Measurements from ENCODE around the gene TAL1.
"Not testable (repeated sequence)": the region's sequence is repeated elsewhere in the genome, so short reads cannot be mapped to it uniquely, and the experiment has no call there.

Gene TAL1

GRCh38 chr1:47194311-47194710 lies 37.7 kb downstream of the TAL1 start:
- Histone ChIP-seq H3K4me2 (ENCODE audit: low read depth, low read length, poor library complexity, severe bottlenecking) (no peak overlapping the region), H3K4me1 (ENCODE audit: insufficient read depth, low read length, poor library complexity, severe bottlenecking) (no peaks in the 10 kb centered on the region), H3K4me3 (ENCODE audit: low read length, poor library complexity, severe bottlenecking) (no peak overlapping the region), H3K79me2 (ENCODE audit: insufficient read depth, low read length) (no peaks in the 10 kb centered on the region), H3F3A (ENCODE audit: low read depth) (no peaks in the 10 kb centered on the region), H4K20me1 (ENCODE audit: insufficient read depth, low read length, poor library complexity, severe bottlenecking) (no peaks in the 10 kb centered on the region), H3K36me3 (ENCODE audit: insufficient read depth, low read length) (no peaks in the 10 kb centered on the region), H2AFZ (ENCODE audit: low read length) (no peak overlapping the region), H3K27me3 (ENCODE audit: insufficient read depth, low read length, poor library complexity, severe bottlenecking) (no peaks in the 10 kb centered on the region), H3K9ac (ENCODE audit: low read depth, low read length, poor library complexity, severe bottlenecking) (no peak overlapping the region), H3K9me3 (ENCODE audit: insufficient read depth, low read depth, low read length) (no peaks in the 10 kb centered on the region), H3K9me2 (replicated peaks; ENCODE audit: low read depth, low read length) (no peaks in the 10 kb centered on the region)
- TF ChIP-seq, protein P1, sequence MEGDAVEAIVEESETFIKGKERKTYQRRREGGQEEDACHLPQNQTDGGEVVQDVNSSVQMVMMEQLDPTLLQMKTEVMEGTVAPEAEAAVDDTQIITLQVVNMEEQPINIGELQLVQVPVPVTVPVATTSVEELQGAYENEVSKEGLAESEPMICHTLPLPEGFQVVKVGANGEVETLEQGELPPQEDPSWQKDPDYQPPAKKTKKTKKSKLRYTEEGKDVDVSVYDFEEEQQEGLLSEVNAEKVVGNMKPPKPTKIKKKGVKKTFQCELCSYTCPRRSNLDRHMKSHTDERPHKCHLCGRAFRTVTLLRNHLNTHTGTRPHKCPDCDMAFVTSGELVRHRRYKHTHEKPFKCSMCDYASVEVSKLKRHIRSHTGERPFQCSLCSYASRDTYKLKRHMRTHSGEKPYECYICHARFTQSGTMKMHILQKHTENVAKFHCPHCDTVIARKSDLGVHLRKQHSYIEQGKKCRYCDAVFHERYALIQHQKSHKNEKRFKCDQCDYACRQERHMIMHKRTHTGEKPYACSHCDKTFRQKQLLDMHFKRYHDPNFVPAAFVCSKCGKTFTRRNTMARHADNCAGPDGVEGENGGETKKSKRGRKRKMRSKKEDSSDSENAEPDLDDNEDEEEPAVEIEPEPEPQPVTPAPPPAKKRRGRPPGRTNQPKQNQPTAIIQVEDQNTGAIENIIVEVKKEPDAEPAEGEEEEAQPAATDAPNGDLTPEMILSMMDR (conservative IDR thresholded peaks at IDR 0.05; ENCODE audit: low read length) = no peak
- TF ChIP-seq EZH2phosphoT487 (IDR thresholded peaks at IDR 0.05; ENCODE audit: borderline replicate concordance) = no peak

DNA sequence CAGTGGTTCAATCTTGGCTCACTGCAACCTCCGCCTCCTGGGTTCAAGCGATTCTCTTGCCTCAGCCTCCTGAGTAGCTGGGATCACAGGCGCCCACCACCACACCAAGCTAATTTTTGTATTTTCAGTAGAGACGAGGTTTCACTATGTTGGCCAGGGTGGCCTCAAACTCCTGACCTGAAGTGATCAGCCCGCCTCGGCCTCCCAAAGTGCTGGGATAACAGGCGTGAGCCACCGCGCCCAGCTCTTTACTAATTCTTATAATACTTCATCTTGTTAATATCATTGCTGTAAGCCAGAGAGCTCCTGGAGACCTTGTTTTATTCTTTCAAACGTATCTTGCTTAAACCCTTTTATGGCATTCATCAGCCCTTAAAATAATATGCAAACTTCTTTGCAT lies 38.5 kb downstream of the TAL1 start:
- H3K27me3 ChIP-seq (ENCODE audit: insufficient read depth, low read length, poor library complexity, severe bottlenecking); H3K4me2 ChIP-seq (ENCODE audit: low read depth, low read length, poor library complexity, severe bottlenecking); H3K4me1 ChIP-seq (ENCODE audit: insufficient read depth, low read length, poor library complexity, severe bottlenecking); H2AFZ ChIP-seq (ENCODE audit: low read length); H3K79me2 ChIP-seq (ENCODE audit: insufficient read depth, low read length); H3K36me3 ChIP-seq (ENCODE audit: insufficient read depth, low read length); H4K20me1 ChIP-seq (ENCODE audit: insufficient read depth, low read length, poor library complexity, severe bottlenecking); H3F3A ChIP-seq (ENCODE audit: low read depth); H3K4me3 ChIP-seq (ENCODE audit: low read length, poor library complexity, severe bottlenecking); H3K9me2 ChIP-seq (replicated peaks; ENCODE audit: low read depth, low read length); H3K9me3 ChIP-seq (ENCODE audit: insufficient read depth, low read depth, low read length); H3K9ac ChIP-seq (ENCODE audit: low read depth, low read length, poor library complexity, severe bottlenecking): not testable (repeated sequence)

GRCh38 chr1:47192458-47193384 lies 39.3 kb downstream of the TAL1 start:
- H3K27me3 ChIP-seq (ENCODE audit: insufficient read depth, low read length, poor library complexity, severe bottlenecking) = no peaks in the 10 kb centered on the region
- no peaks in the 10 kb centered on the region for H3K9me2 ChIP-seq (replicated peaks; ENCODE audit: low read depth, low read length)
- H3K9me3 ChIP-seq (ENCODE audit: insufficient read depth, low read depth, low read length) = no peaks in the 10 kb centered on the region
- H3K79me2 ChIP-seq (ENCODE audit: insufficient read depth, low read length) = no peaks in the 10 kb centered on the region
- no peaks in the 10 kb centered on the region for H3K4me1 ChIP-seq (ENCODE audit: insufficient read depth, low read length, poor library complexity, severe bottlenecking)
- H3F3A ChIP-seq (ENCODE audit: low read depth) = no peaks in the 10 kb centered on the region
- no peak overlapping the region for H3K4me3 ChIP-seq (ENCODE audit: low read length, poor library complexity, severe bottlenecking)
- H3K36me3 ChIP-seq (ENCODE audit: insufficient read depth, low read length) = no peaks in the 10 kb centered on the region
- peak overlapping the region; percentile 44 for H2AFZ ChIP-seq (ENCODE audit: low read length)
- TF ChIP-seq, protein P1 (conservative IDR thresholded peaks at IDR 0.05; ENCODE audit: low read length) = peak; percentile 98
- no peak for TF ChIP-seq EZH2phosphoT487 (IDR thresholded peaks at IDR 0.05; ENCODE audit: borderline replicate concordance)
- H4K20me1 ChIP-seq (ENCODE audit: insufficient read depth, low read length, poor library complexity, severe bottlenecking) = no peaks in the 10 kb centered on the region
- no peak overlapping the region for H3K4me2 ChIP-seq (ENCODE audit: low read depth, low read length, poor library complexity, severe bottlenecking)
- H3K9ac ChIP-seq (ENCODE audit: low read depth, low read length, poor library complexity, severe bottlenecking) = no peak overlapping the region
